Muscle of back (tissue), 11 donors: Measurements from ENCODE around the gene RAB30. TPM values are rescaled to one million over a fixed set of nuclear protein-coding genes. Genes with fewer than 3 reads are reported as not detected.
A peak's percentile ranks its signal among the peaks of the same experiment; 100 is the strongest.
"Not testable (repeated sequence)": the region's sequence is repeated elsewhere in the genome, so short reads cannot be mapped to it uniquely, and the experiment has no call there.

Experiments
- DNase-seq, 3 donors: peaks; one replicate each; pipeline versions ENCODE4 v3.0.0 to v3.0.0-alpha.2; 2013
- polyA plus RNA-seq, 10 donors: library from polyadenylated mRNA; unstranded; fragments of 120-200 nt; gene quantifications; one replicate each; pipeline ENCODE4 v1.2.1, GENCODE V29; 2013; ENCODE audit not compliant: insufficient read length in 10 of 10

The RAB30 gene
- polyA plus RNA-seq, 10 donors, result 11.1 to 16.2 (median 14.1) TPM

GRCh38 chr11:82989628-82990404, 81.9 kb downstream of the RAB30 start:
- DNase-seq, result no peak

GRCh38 chr11:82988936-82989627, 82.6 kb downstream of the RAB30 start:
- peak in 1 of 3 donors; percentile 44 for DNase-seq

- no peak for DNase-seq
Measured at GRCh38 chr11:82987997-82988396, 83.7 kb downstream of the RAB30 start.

- peak in 1 of 3 donors; percentile 49 for DNase-seq
Measured at GRCh38 chr11:82986446-82986845, 85.3 kb downstream of the RAB30 start.

GRCh38 chr11:82981852-82982251, 89.8 kb downstream of the RAB30 start:
- DNase-seq, result no peak

- DNase-seq, result no peak
Measured at GRCh38 chr11:82980947-82981346, 90.8 kb downstream of the RAB30 start.

- DNase-seq, result peak in 2 of 3 donors; percentile 28 to 69
Measured at GRCh38 chr11:82980292-82980691, 91.4 kb downstream of the RAB30 start.

GRCh38 chr11:82979824-82980223, 91.9 kb downstream of the RAB30 start:
- no peak for DNase-seq

- peak in 1 of 3 donors; percentile 54 for DNase-seq
Measured at GRCh38 chr11:82978422-82979099, 93.1 kb downstream of the RAB30 start.

GRCh38 chr11:82976786-82977185, 94.9 kb downstream of the RAB30 start:
- no peak for DNase-seq

- no peak for DNase-seq
Measured at GRCh38 chr11:82975882-82976281, 95.8 kb downstream of the RAB30 start.

GRCh38 chr11:82974851-82975250, 96.8 kb downstream of the RAB30 start:
- DNase-seq, result no peak

- DNase-seq, result no peak
Measured at GRCh38 chr11:82974135-82974534, 97.6 kb downstream of the RAB30 start.

GRCh38 chr11:82972103-82972502, 99.6 kb downstream of the RAB30 start:
- DNase-seq, result no peak

- DNase-seq, result not testable (repeated sequence)
Measured at GRCh38 chr11:82971519-82971946, 100.2 kb downstream of the RAB30 start.

- DNase-seq, result not testable (repeated sequence)
Measured at GRCh38 chr11:82970507-82971083, 101.1 kb downstream of the RAB30 start.

- no peak for DNase-seq
Measured at GRCh38 chr11:82969811-82970210, 101.9 kb downstream of the RAB30 start.

GRCh38 chr11:82967381-82967780, 104.3 kb downstream of the RAB30 start:
- DNase-seq, result no peak

- DNase-seq, result not testable (repeated sequence)
Measured at GRCh38 chr11:82962021-82962420, 109.7 kb downstream of the RAB30 start.

GRCh38 chr11:82960779-82961143, 110.9 kb downstream of the RAB30 start:
- DNase-seq, result no peak

- no peak for DNase-seq
Measured at GRCh38 chr11:82959987-82960778, 111.5 kb downstream of the RAB30 start.
